Fibroblast of peridontal ligament (primary cell): ENCODE measurements around the gene PDE6A.

ENCODE experiments used
- DNase-seq: peaks from one replicate; pipeline ENCODE4 v3.0.0-alpha.2; 2010; ENCODE audit errors: extremely low read depth

The PDE6A gene

GRCh38 chr5:149810856-149811255 lies 133.7 kb downstream of the PDE6A start:
- DNase-seq = no peak

- no peak for DNase-seq
Measured at GRCh38 chr5:149809931-149810691, 134.5 kb downstream of the PDE6A start.

DNA sequence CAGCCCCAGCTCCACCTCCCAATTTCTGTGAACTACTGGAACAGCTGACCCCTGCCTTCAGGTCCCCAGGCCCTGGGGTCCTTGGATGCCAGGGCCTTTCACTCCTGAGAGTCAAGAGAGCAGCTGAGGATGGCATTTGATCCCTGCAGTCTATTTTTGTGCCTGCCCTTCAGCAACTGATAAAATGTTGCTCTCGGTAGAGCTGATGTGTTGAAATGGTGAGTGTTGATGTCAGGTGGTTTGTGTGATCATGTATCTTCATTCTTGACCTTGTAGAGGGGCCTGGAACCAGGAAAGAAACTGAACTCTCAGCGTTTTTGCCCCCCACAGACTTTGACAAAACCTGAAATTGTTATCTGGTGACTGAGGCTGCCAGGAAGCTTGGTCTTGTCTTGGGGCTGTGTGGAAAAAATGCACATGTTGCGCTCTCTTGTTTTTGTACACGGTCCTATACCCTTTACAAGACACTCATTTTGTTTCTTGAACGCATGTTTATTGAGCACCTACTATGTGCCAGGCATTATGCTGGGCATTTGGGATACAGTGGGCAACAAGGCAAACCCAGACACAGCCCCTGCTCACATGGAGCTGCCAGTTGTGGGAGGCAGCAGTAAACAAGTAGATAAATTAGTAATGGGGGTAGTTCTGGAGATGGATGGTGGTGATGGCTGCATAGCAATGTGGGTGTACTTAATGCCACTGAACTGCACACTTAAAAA lies 136.2 kb downstream of the PDE6A start:
- no peak for DNase-seq
